Measurements from ENCODE around the gene GRIK3.

DNA sequence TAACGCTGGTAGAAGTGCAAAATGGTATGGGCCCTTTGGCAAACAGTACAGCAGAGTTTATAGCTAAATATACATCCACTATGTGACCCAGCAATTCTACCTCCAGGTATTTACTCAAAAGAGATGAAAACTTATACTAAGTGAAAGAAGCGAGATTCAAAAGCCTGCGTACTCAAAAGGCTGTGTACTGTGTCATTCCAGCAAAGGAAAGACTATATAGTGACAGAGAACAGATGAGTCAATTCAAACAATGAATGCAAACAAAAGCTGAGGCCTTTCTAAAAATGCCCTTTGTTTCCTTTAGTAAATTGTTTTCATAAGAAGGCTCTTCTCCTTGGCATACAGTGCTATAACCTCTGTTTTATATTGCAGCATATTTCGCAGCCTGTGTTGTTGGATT, 282.8 kb downstream of the GRIK3 start:
- no peak for TF ChIP-seq SUZ12 (IDR thresholded peaks at IDR 0.05; ENCODE audit: extremely low read depth, insufficient read depth, insufficient read length)
- TF ChIP-seq ZNF274 (IDR thresholded peaks at IDR 0.05; ENCODE audit: low read depth, low read length) = no peak
- no peak for TF ChIP-seq YY1 (IDR thresholded peaks at IDR 0.05; ENCODE audit: insufficient read depth, insufficient read length)

Data from NT2/D1 (cell line).